GM23338 (cell line): ENCODE results near the gene PBOV1. TPM values are rescaled to one million over a fixed set of nuclear protein-coding genes. Genes with fewer than 3 reads are reported as not detected.

Experiments
- ATAC-seq: fragments of 200-7000 bp; cut with Tn5 transposase; 3 replicates; pipeline ENCODE4 v1.9.1; 2020
- DNase-seq: peaks from one replicate; pipeline ENCODE4 v3.0.0-alpha.2; 2015; ENCODE audit warnings: low spot score
- H2AFZ ChIP-seq: fragments of 200-600 bp; sonication (generic); 2 replicates; pipeline ENCODE4 v1.8.0; 2016; ENCODE audit warnings: antibody characterized with exemption, mild to moderate bottlenecking, moderate library complexity
- H3F3A ChIP-seq: fragments of 200-600 bp; sonication (generic); replicated peaks from 2 replicates; pipeline ENCODE4 v1.8.0; 2017; ENCODE audit warnings: antibody characterized with exemption, mixed run types, low read depth
- H3K27ac ChIP-seq: fragments of 200-600 bp; sonication (generic); 2 replicates; pipeline ENCODE4 v1.6.1; 2016; ENCODE audit warnings: low read depth
- H3K27me3 ChIP-seq: fragments of 200-600 bp; sonication (generic); 2 replicates; pipeline ENCODE4 v1.8.0; 2016; ENCODE audit warnings: mild to moderate bottlenecking, mixed run types, moderate library complexity; ENCODE audit not compliant: insufficient read depth
- H3K36me3 ChIP-seq: fragments of 200-600 bp; sonication (generic); 2 replicates; pipeline ENCODE4 v1.8.0; 2016; ENCODE audit warnings: mild to moderate bottlenecking; ENCODE audit not compliant: insufficient read depth
- H3K4me1 ChIP-seq: fragments of 200-600 bp; sonication (generic); 2 replicates; pipeline ENCODE4 v1.8.0; 2016; ENCODE audit warnings: mild to moderate bottlenecking, moderate library complexity; ENCODE audit not compliant: insufficient read depth
- H3K4me2 ChIP-seq: fragments of 200-600 bp; sonication (generic); 2 replicates; pipeline ENCODE4 v1.7.1; 2017; ENCODE audit warnings: mixed run types
- H3K4me3 ChIP-seq: fragments of 200-600 bp; sonication (generic); 2 replicates; pipeline ENCODE4 v1.6.1; 2016; ENCODE audit warnings: mixed run types
- H3K79me2 ChIP-seq: fragments of 200-600 bp; sonication (generic); replicated peaks from 2 replicates; pipeline ENCODE4 v1.8.0; 2017; ENCODE audit warnings: mild to moderate bottlenecking; ENCODE audit not compliant: insufficient read depth
- H3K9me2 ChIP-seq: fragments of 200-600 bp; sonication (generic); 2 replicates; pipeline ENCODE4 v1.8.0; 2017; ENCODE audit not compliant: insufficient read depth
- H4K20me1 ChIP-seq: fragments of 200-600 bp; sonication (generic); replicated peaks from 2 replicates; pipeline ENCODE4 v1.8.0; 2017; ENCODE audit warnings: mild to moderate bottlenecking; ENCODE audit not compliant: insufficient read depth
- H3K27ac Mint-ChIP-seq: 2 replicates; pipeline ENCODE4 v1.8.0; 2020; ENCODE audit warnings: inconsistent platforms, mild to moderate bottlenecking, moderate library complexity, mixed read lengths
- H3K27me3 Mint-ChIP-seq: 3 replicates; pipeline ENCODE4 v1.8.0; 2022; ENCODE audit warnings: low read depth, mild to moderate bottlenecking, moderate library complexity, mixed read lengths, inconsistent platforms; ENCODE audit not compliant: insufficient read depth, poor library complexity
- H3K36me3 Mint-ChIP-seq: 3 replicates; pipeline ENCODE4 v1.8.0; 2021; ENCODE audit warnings: low read depth, mild to moderate bottlenecking, inconsistent platforms, moderate library complexity, mixed read lengths
- H3K4me1 Mint-ChIP-seq: 3 replicates; pipeline ENCODE4 v1.8.0; 2020; ENCODE audit warnings: mild to moderate bottlenecking, inconsistent platforms, mixed read lengths
- H3K4me3 Mint-ChIP-seq: 3 replicates; pipeline ENCODE4 v1.8.0; 2021; ENCODE audit warnings: moderate library complexity, mild to moderate bottlenecking, inconsistent platforms, mixed read lengths
- H3K9me3 Mint-ChIP-seq: 3 replicates; pipeline ENCODE4 v1.8.0; 2020; ENCODE audit warnings: moderate library complexity, mild to moderate bottlenecking, inconsistent platforms, mixed read lengths
- JUNB ChIP-seq: IDR thresholded peaks from one replicate; pipeline ENCODE4 v1.6.1; 2016; ENCODE audit warnings: antibody characterized with exemption; ENCODE audit not compliant: unreplicated experiment
- POLR2AphosphoS5 ChIP-seq: IDR thresholded peaks from 2 replicates; pipeline ENCODE4 v1.6.1; 2016; ENCODE audit warnings: antibody characterized with exemption, low read depth
- ZNF114 ChIP-seq: fragments of 250-450 bp; sonication (Bioruptor Pico); IDR thresholded peaks from 2 replicates; pipeline ENCODE4 v1.5.0; 2020; ENCODE audit warnings: mild to moderate bottlenecking, moderate library complexity
- ZNF462 ChIP-seq: fragments of 250-450 bp; sonication (Bioruptor Pico); IDR thresholded peaks from 2 replicates; pipeline ENCODE4 v1.5.0; 2020; ENCODE audit warnings: mild to moderate bottlenecking, moderate library complexity
- polyA plus RNA-seq: library from polyadenylated mRNA; unstranded; fragments of >200 nt; fragmentation: Nextera tagmentation; extraction: Ambion mirVana; gene quantifications from 2 replicates; pipeline ENCODE4 v1.2.1, GENCODE V29; 2016
- total RNA-seq: library from RNA; depleted of rRNA; stranded (reverse); fragments of >200 nt; shearing (Covaris generic); gene quantifications from 2 replicates; pipeline ENCODE4 v1.2.3, GENCODE V29; 2014

PBOV1 gene
- total and polyA plus RNA-seq, 2 experiments from 2014 or later: not detected

- no peak for TF ChIP-seq ZNF462 (CRISPR knock-in tag)
- DNase-seq: no peak
These were observed 31.1 kb downstream of the PBOV1 start for GRCh38 chr6:138187156-138187555.

GRCh38 chr6:138184230-138184629 is 34.1 kb downstream of the PBOV1 start:
- ATAC-seq (no peak), DNase-seq (no peak)
- Mint-ChIP-seq H3K36me3 (peaks cover 12% of the 10 kb centered on the region; the same call in 1 of the 3 replicates), H3K27ac (no peak overlapping the region), H3K4me1 (peaks cover 43% of the 10 kb centered on the region), H3K4me3 (no peak overlapping the region), H3K27me3 (peaks cover 7% of the 10 kb centered on the region), H3K9me3 (no peaks in the 10 kb centered on the region)
- Histone ChIP-seq H3K4me2 (no peak overlapping the region), H3K9me2 (peaks cover 7% of the 10 kb centered on the region; the same call in 1 of the 2 replicates), H3F3A (no peaks in the 10 kb centered on the region), H3K4me3 (no peak overlapping the region), H3K4me1 (peaks cover 42% of the 10 kb centered on the region), H3K27ac (no peak overlapping the region), H3K79me2 (peaks cover 3% of the 10 kb centered on the region), H4K20me1 (no peaks in the 10 kb centered on the region), H3K27me3 (no peaks in the 10 kb centered on the region), H2AFZ (no peak overlapping the region), H3K36me3 (no peaks in the 10 kb centered on the region)
- TF ChIP-seq JUNB: no peak
- no peak for TF ChIP-seq POLR2AphosphoS5
- no peak for TF ChIP-seq ZNF114 (CRISPR knock-in tag)

More at GRCh38 chr6:138187156-138187555, 31.1 kb downstream of the PBOV1 start:
- H3K9me2 ChIP-seq: peaks cover 7% of the 10 kb centered on the region; the same call in 1 of the 2 replicates
- H3F3A ChIP-seq: no peaks in the 10 kb centered on the region
- H3K79me2 ChIP-seq: peaks cover 3% of the 10 kb centered on the region
- ATAC-seq: no peak
- H3K27me3 ChIP-seq: no peaks in the 10 kb centered on the region
- Mint-ChIP-seq H3K27me3 (peaks cover 7% of the 10 kb centered on the region), H3K4me1 (peaks cover 35% of the 10 kb centered on the region), H3K36me3 (peaks cover 7% of the 10 kb centered on the region; the same call in 1 of the 3 replicates), H3K27ac (no peak overlapping the region), H3K4me3 (no peak overlapping the region), H3K9me3 (no peaks in the 10 kb centered on the region)
- no peak overlapping the region for H3K4me3 ChIP-seq
- no peak overlapping the region for H2AFZ ChIP-seq
- no peak overlapping the region for H3K4me2 ChIP-seq
- no peaks in the 10 kb centered on the region for H4K20me1 ChIP-seq
- H3K27ac ChIP-seq: no peak overlapping the region
- H3K4me1 ChIP-seq: peaks cover 33% of the 10 kb centered on the region
- no peaks in the 10 kb centered on the region for H3K36me3 ChIP-seq
